Gastrocnemius medialis (tissue), 4 donors: ENCODE measurements around the gene LPAR5.

Experiments used
- CTCF ChIP-seq, 5 experiments: fragments of 450-650 bp in 3 of 5; fragments of 200-600 bp in 2 of 5; sonication (generic) in 2 of 5; IDR thresholded peaks in 4 of 5; conservative IDR thresholded peaks in 1 of 5; 1 replicate in 4 of 5; 2 replicates in 1 of 5; pipeline ENCODE4 v1.5.1; 2016 to 2019; ENCODE audit warnings: antibody characterized with exemption in 5 of 5, mild to moderate bottlenecking in 3 of 5, moderate library complexity in 3 of 5
- POLR2A ChIP-seq, 2 donors: fragments of 450-650 bp; IDR thresholded peaks; one replicate each; pipeline ENCODE4 v1.6.1; 2017; ENCODE audit warnings: antibody characterized with exemption in 2 of 2, mild to moderate bottlenecking in 2 of 2, moderate library complexity in 2 of 2

- TF ChIP-seq CTCF (IDR thresholded peaks at IDR 0.05 in 4 of 5, conservative IDR thresholded peaks at IDR 0.05 in 1 of 5) (no peak), POLR2A (IDR thresholded peaks at IDR 0.05) (no peak)
Measured at GRCh38 chr12:6603095-6603567, 32.6 kb downstream of the LPAR5 start.
